Kidney tubule cell (primary cell): ENCODE results near the gene CBX8.
"Not testable (repeated sequence)": the region's sequence is repeated elsewhere in the genome, so short reads cannot be mapped to it uniquely, and the experiment has no call there.

Source experiments
- DNase-seq: peaks from one replicate; pipeline ENCODE4 v3.0.0-alpha.2; 2018; ENCODE audit warnings: low spot score

The CBX8 gene

DNA sequence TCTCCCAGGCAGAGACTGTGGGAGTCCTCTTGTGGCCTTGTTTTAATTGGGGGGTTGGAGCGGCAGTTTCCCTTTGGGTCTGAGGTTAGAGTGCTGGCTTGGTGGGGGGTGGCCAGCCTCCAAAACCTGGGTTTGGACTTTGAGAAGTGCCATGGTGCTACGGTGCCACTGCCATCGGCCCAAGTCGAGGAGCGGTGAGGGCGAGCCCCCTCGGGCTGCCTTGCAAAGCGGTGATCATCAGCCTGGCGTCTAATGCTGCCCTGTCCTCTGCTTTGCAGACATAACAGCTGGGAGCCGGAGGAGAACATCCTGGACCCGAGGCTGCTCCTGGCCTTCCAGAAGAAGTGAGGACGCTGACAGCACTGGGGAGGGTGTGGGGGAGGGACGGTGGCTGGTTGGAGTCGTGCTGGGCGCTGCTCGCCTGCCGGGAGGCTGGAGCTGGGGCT, 17.8 kb downstream of the CBX8 start:
- DNase-seq: no peak

DNA sequence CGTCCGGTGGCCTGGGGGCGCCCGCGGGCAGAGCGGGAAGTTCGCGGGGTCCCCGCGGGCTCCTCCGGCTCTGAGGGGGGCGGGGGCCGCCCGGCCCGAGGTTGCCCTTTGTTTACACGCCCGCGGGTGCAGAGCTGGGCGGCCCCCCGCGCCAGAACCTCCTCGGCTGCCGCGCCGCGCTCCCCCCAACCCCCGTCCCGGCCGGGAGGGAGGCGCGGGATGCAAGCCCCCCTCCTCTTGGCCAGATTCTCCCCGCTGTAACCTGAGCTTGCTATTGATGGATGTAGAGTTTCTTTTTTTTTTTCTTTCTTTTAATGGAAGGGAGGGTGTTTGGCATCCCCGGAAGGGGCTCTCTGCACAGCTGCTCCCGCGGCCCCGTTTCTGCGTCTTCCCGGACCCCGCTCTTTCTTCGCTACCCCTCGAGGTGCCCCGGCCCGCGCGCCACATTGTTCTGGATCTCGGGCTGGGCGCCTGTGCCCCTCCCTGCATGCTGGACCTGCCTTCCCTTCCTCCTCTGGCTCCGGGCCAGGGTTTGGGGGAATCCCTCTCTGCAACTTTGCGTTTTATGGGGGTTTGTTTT, 18.3 kb downstream of the CBX8 start:
- DNase-seq: no peak

DNA sequence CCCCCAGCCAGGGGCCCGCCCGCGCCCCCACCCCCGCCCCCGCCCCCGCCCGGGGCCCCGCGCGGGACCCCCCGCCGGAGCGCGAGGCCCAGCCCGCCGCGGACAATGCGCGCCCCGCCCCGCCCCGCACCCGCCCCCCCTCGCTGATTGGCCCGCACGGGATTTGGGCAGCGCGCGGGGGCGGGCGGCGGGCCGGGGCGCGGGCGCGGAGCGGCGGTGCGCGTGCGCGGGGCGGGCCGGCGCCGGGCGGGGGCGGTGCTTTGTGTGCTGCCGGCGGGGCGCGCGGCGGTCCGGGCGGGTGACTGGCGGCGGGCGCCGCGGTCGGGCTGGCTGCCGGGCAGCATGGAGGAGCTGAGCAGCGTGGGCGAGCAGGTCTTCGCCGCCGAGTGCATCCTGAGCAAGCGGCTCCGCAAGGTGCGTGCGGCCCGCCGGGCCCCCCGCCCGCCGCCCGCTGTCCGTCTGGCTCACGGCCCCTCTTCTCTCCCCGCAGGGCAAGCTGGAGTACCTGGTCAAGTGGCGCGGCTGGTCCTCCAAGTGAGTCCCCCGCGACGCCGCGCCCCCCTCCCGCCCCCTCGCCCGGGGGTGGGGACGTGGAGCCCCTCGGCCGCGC, 18.9 kb downstream of the CBX8 start, which contains the start of gene CBX2:
CBX2 (plus strand) TSS at position 255 of the 610 bp plus-strand sequence; CDS start at position 343, 88 bp downstream.
- DNase-seq: peak; percentile 79

DNA sequence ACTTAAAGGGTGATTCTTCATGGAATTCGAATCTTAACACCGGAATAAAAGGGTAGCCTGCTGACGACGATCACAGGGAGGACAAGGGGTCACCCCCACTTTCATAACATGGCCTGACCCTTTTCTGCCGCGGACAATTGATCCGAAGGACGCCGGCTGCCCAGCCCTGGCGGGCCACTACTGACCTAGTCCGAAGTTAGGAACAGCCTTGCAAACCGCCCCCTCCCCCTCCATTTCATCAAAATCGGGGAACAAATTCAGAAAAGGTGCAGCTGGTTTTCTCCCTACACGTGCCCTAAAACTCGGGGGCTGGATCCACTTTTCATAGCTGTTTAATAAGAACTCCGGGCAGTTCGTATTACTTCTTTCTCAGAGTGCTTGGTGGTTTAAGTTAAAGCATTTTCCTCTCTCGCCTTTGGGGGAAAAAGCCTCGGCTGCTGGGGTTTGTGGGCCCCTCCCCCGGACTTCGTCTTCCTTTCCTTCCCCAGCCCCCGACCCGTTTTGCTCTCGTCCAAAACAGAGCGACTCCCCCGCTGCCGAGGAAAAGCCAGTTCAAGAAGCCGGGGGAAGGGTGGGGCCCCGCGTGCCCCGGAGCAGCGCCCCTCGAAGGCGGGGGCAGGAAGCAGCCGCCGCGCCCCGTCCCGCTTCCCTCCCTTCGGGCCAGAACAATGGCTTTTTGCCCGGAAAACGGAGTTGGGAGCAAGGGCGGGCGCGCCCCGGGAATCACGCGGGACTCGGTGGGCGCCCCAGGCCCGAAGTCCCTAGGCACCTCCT, 19.6 kb downstream of the CBX8 start:
- DNase-seq: peak; percentile 49

DNA sequence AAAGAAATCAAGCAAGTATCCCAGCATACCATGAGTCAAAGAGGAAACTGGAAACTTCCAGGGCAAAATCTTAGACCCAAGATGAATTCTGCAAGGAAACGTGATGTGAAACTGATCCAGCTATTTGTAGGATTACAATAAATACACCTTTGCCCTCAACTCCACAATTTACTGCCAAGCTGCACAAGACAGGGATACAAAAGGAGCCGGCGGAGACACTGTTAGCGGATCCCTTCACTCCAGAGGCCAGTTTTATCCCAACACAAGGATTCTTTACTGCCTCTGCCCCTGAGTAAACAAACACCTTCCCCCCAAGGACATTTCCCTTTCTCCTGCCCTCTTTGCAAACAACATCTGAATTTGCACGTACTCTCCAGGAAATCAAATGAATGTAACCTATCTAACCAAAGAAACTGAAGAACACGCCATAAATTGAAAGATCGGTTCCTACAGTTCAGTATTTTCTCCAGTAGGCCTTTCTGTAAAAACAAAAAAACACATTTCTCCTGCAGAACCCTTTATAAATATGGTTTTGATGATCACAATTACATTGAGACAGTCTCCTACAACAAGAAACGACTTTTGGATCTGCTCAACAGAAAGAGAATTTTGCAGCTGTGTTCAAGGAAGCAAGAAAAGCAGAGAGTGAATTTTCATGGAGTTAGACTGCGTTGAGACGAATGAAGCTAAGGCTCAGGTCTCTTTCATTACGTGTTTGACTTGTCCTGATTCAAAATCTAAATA, 20.3 kb downstream of the CBX8 start:
- no peak for DNase-seq

DNA sequence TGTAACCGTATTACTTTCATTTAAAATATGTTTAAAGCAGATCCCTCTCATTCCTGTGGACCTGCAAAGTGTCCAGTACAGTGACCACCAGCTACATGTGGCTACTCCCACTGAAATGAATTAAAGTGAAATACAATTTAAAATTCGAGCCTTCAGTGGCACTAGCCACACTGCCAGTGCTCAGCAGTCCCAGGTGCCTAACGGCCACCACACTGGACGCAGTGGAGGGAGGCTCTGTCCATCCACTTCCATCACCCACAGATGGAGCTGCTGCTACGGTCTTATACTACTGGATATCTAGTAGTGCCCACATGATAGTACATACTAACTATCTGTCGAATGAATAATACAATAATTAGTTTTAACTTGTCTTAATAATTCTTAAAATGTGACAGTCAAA, 21.2 kb downstream of the CBX8 start:
- DNase-seq: no peak

DNA sequence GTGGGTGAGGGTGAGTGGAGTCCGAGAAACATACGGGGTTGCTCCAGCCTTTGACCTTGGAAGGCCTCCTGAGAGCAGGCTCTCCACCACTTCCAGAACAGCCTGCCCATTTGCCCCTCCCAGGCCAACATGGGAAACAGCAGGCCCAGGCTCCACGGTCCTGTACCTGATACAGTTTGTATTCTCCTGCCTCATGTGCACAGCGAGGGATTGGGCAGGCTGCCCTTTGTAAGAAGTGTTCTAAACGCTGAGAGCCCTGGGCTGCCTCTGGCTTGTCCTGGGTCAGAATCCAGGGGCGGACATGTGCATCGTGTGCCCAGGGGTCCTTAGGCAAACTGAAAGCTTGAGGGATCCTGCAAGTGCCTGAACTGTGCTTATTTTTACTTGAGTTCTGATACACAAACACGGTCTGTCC, 22.3 kb downstream of the CBX8 start:
- no peak for DNase-seq

DNA sequence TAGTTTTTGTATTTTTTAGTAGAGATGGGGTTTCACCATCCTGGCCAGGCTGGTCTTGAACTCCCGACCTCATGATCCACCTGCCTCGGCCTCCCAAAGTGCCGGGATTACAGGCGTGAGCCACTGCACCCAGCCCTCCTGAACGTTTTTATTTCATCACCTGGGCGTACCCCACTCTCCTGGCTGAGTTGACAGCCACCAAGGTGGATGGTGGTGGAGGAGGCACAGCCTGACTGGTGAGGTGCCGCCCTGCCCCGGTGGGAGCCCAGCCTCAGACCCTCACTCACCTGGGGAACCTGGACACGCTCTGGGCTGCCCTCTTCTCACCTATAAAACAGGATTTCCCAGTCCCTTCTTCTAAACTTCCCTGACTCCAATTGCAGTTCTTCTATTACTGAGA, 24.2 kb downstream of the CBX8 start:
- not testable (repeated sequence) for DNase-seq

DNA sequence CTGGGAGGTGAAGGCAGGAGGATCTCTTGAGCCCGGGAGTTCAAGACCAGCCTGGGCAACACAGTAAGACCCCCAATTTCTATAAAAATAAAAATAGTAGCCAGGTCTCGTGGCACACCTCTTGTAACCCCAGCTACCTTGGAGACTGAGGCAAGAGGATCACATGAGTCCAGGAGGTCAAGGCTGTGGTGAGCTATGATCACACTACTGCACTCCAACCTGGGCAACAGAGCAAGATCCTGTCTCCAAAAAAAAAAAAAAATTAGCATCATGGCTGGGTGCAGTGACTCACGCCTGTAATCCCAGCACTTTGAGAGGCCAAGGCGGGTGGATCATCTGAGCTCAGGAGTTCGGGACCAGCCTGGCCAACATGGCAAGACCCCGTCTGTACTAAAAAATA, 25.6 kb downstream of the CBX8 start:
- no peak for DNase-seq

DNA sequence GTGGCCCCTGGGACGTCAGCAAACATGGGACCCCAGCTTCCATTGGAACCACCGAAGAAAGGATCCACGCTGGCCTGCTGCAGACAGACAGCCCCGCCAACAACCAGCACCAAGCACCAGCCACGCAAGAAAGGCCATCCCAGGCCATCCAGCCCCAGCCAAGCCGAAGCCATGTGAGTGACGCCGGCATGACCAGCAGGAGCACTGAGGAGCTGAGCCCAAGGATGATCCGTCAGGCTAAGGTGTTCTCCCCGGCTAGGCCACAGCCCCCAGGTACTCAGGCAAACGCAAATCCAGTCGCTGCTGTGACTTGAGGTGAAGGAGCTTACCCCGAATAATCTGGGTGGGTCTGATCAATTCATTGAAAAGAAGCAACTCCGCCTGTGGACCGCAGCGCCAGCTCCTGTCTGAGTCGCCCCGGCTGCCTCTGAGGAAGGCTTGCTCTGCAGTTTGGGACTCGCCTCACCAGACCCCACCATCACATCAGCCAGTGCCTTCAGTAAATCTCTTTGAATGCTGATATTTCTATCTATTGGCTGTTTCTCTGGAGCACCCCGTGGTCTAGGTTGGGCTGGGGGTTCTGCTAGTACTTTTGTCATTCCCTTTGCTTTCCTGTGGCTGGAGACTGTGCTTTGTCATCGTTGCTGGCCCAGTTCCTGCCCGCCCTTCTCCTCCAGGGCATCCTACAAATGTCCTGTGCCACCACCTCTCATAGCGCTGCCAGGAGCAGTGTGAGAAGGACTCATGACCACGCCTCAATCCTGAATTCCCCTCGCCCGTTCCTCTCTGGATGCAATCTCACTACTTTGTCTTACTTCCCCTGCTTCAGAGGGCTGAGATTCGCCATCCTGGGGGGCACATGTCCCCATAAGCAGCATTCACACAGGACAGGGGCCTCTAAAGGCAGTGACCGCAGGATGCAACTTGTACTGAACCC, 27.0 kb downstream of the CBX8 start:
- DNase-seq: no peak

DNA sequence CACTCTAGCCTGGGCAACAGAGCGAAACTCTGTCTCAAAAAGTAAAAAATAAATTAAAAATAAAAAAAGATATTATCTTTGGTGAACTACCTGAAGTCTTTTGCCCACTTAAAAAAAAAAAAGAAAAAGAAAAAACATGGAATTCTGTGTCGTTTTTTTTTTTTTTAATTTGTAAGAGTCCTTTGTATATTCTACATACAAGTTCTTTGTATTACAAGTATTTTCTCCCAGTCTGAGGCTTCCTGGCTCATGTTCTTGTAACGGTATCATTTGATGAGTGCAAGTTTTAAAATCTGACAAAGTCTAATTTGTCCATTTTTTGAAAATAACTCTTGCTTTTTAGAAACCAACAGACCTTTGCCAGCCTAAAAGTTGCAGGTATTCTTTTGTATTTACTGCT, 31.2 kb downstream of the CBX8 start:
- DNase-seq: no peak

DNA sequence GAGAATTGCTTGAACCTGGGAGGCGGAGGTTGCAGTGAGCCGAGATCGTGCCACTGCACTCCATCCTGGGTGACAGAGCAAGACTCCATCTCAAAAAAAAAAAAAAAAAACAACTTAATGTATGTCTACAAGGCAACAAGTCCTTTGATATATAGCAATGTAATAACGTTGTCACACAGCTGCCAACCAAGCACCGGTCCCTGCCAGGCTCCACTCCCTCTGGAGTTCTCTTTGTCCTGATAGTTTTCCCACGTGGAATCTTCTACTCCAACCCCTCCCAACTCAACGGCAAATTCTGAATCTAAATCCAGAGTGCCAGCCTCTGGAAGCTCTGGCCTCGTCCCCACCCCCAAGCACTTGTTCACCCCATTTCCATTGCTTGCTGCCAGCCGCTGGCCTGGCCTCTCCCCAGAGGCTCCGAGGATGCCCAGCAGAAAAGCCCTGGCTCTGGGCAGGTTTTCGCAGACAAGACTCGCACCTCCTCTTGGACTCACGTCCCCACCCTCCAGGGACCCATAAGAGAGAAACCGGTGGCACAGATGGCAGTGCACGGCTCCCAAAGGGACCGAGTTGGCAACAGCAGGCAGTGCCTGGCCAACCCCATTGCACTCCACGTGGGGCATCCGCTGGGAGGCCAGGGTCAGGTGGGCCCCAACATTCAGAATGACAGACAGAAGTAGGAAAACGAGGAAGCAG, 34.8 kb downstream of the CBX8 start:
- no peak for DNase-seq

DNA sequence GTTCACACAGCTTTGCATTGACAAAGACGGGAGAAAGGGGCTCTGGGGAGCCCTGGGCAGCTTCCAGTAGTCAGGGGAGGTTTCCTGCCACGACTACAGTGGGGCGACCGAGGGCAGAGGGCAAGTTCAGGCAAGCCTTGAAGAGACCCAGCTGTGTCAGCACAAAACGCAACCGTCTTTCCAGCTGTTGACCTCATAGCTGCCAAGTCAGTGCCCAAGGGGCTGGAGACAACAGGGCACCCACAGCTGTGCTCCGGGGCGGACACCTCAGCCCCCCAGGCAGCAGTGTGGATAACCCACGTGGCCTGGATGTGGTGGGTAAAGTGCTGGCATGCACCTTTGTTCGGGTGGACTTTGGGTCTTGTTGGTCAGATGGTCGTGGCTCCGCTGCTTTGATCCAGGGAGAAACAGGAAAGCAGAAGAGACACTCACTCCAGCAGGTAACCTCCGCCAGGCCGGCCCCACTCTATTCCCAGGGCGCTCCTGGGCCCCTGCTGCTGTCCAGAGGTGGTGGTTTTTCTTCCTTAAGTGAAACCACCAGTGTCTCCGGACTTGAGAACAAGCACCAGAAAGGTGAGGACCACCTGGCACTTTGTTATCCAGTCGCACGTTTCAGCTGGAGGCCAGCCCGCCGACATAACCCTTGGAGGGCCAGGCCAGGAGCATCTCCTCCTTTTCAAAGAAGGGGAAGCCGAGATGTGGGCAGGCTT, 36.5 kb downstream of the CBX8 start:
- no peak for DNase-seq

DNA sequence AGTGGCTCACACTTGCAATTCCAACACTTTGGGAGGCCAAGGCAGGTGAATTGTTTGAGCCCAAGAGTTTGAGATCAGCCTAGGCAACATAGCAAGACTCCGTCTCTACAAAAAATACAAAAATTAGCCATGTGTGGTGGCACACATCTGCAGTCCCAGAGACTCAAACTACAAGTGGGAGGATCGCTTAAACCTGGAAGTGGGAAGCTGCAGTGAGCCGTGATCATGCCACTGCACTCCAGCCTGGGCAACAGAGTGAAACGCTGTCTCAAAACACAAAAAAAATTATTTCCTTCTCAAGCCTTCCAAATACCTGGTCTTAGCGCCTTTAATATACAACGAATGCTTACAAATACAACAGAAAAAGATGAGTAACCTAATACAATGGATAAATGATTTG, 38.6 kb downstream of the CBX8 start:
- no peak for DNase-seq

DNA sequence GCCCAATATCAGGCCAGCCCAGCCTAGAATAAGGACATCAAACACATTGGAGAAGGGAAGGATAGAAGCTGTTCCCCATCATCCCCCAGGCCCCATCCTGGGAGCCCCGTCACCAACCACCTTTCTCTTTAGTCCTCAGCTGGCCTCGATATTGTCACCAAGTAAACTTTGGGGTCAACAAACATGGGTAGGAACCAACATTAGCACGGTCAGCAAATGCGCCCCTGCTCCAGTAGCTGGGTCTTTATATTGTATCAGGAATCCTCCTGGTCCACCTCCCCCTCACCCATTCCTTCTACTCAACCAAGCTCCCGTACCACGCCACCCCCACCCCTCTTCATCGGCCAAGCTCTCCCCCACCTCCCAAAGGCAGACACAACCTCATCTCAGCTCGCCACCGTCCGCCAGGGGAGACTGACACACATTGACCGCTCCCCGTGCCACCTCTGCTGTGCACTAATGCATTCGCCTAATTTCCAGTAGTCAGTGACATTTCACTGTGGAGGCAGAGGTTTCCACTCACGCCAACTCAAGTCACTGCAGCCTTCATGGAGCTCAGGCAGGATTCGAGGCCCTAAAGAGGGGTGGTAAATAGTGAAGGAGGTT, 39.6 kb downstream of the CBX8 start:
- no peak for DNase-seq

DNA sequence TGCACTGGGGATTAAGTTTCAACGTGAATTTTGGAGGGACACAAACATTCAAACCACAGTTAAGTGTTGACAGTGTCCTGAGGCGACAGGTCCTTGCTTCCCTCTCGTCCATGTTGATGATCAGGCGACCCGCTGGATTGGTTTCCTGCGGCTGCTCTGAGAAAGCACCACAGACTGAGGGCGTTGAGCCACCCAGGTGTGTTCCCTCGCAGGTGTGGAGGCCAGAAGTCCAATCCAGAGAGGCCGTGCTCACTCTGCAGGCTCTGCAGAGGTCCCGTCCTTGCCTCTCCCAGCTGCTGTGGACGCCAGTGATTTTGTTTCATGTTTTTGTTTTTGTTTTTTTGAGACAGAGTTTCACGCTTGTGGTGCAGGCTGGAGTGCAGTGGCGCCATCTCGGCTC, 41.3 kb downstream of the CBX8 start:
- DNase-seq: no peak

DNA sequence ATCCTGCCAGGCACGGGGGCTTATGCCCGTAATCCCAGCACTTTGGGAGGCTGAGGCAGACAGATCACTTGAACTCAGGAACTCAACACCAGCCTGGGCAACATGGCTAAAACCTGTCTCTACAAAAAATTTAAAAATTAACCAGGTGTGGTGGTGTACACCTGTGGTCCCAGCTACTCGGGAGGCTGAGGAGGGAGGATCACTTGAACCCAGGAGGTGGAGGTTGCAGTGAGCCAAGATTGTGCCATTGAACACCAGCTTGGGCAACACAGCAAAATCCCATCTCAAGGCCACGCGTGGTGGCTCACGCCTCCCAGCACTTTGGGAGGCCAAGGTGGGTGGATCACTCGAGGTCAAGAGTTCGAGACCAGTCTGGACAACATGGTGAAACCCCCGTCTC, 42.0 kb downstream of the CBX8 start:
- DNase-seq: not testable (repeated sequence)

DNA sequence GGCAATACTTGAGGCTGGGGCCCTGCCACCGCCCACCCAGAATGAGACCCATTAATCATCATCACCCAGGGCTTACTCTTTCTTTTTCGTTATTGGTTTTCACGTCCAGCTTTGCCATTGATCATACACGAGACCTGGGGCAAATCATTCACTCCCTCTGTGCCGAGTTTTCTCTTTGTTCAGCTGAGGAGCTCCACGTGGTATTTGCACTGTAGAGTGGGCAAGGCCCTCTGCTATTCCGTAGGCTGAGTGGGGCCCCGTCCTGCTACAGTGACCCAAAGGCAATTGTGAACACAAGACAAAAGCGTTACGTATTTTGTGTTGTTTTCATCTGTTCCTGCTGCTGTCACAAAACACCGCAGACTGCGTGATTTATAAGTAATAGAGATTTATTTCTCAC, 42.5 kb downstream of the CBX8 start:
- no peak for DNase-seq

DNA sequence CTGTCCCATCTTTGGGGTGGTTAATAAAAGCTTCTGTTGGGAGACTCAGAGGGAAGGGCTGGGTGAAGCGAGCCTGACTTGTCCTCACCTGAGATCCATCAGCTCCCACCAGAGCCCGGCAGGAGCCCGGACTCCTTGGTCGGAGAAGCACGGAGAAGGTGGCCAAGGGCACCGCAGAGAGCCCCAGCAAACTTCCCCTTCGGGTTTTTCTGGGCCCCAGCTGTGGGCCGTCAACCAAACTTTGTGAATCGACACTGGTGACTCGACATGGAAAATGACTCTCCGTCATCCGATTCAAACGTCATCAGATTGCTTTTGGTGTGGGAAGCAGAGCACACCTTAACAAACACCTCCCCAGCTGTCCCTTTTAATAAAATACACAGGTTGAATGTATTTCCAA, 44.7 kb downstream of the CBX8 start:
- no peak for DNase-seq
